ENCODE results near the gene FICD. TPM values are rescaled to one million over a fixed set of nuclear protein-coding genes. Genes with fewer than 3 reads are reported as not detected.
A peak's percentile ranks its signal among the peaks of the same experiment; 100 is the strongest.

The FICD gene
- total and polyA plus RNA-seq, 2 donors (not counting 1 experiment from before 2014, with no cell fraction given), result 1.2 to 9.1 TPM

- 75% methylated on average over 1 of the region's 3 CpGs for WGBS (ENCODE audit: insufficient coverage)
- peaks cover 32% of the 10 kb centered on the region for H3K79me2 ChIP-seq (ENCODE audit: control insufficient read depth, insufficient read depth, low read length)
- ChIA-PET CTCF (interaction anchor here (0.6 to 19.8 kb wide), 14 partner anchors 10 to 527 kb away, joined by 3 to 424 read pairs (median 6); partner anchors contain the start of gene SELPLG), POLR2A (interaction anchor here (0.5 to 1.1 kb wide), 2 partner anchors 53 to 67 kb away, joined by 3 to 6 read pairs; no protein-coding TSS in a partner anchor)
- no peak overlapping the region for H3K9ac ChIP-seq (ENCODE audit: low read length)
- Mint-ChIP-seq H3K4me3 (no peak overlapping the region), H3K27me3 (no peaks in the 10 kb centered on the region), H3K4me1 (peaks cover 79% of the 10 kb centered on the region), H3K9me3 (ENCODE audit: insufficient read depth) (no peaks in the 10 kb centered on the region), H3K27ac (no peak overlapping the region)
- peaks cover 19 to 56% of the 10 kb centered on the region in 2 experiments for H3K36me3 ChIP-seq (replicated peaks in 1 of 2; ENCODE audit: control extremely low read depth in 1 of 2, control insufficient read depth in 1 of 2, extremely low read depth in 1 of 2, insufficient read depth in 2 of 2, low read length in 1 of 2)
- intact Hi-C loops (cut with micrococcal nuclease), result no loop called here
- no peak overlapping the region for H3K4me3 ChIP-seq (ENCODE audit: control extremely low read depth in 1 of 5, extremely low read depth in 1 of 5, insufficient read depth in 1 of 5, low read depth in 2 of 5, low read length in 4 of 5)
- no peaks in the 10 kb centered on the region for H3K9me3 ChIP-seq (ENCODE audit: control extremely low read depth in 1 of 3, control insufficient read depth in 2 of 3, insufficient read depth in 1 of 3, low read length in 2 of 3)
- H3K4me2 ChIP-seq (replicated peaks; ENCODE audit: low read depth, low read length, poor library complexity, severe bottlenecking), result no peak overlapping the region
- no peak for TF ChIP-seq CTCF (IDR thresholded peaks at IDR 0.05)
- TF ChIP-seq EZH2 (IDR thresholded peaks at IDR 0.05; ENCODE audit: borderline replicate concordance, insufficient read depth, low read depth, low read length, poor library complexity, severe bottlenecking), result no peak
- no peak overlapping the region for H2AFZ ChIP-seq (ENCODE audit: insufficient read depth, low read depth, low read length, poor library complexity, severe bottlenecking)
- no peak for ATAC-seq (ENCODE audit: low read depth)
- H3K4me1 ChIP-seq (ENCODE audit: control insufficient read depth in 2 of 2, insufficient read depth in 2 of 2, low read length in 2 of 2), result peaks cover 57 to 67% of the 10 kb centered on the region in 2 donors
- no peaks in the 10 kb centered on the region for H3K27me3 ChIP-seq (replicated peaks in 1 of 4; ENCODE audit: control extremely low read depth in 1 of 4, control insufficient read depth in 3 of 4, insufficient read depth in 4 of 4, low read length in 3 of 4)
- H3K27ac ChIP-seq (ENCODE audit: low read length in 2 of 2), result peak overlapping the region in 1 of 2 donors; percentile 86
- H4K20me1 ChIP-seq (ENCODE audit: control insufficient read depth, insufficient read depth, low read length, poor library complexity, severe bottlenecking), result peaks cover 7% of the 10 kb centered on the region
- no peak for DNase-seq
Observed at GRCh38 chr12:108565146-108565545, 50.1 kb downstream of the FICD start.

- H3K27ac ChIP-seq (ENCODE audit: low read length in 2 of 2), result peak overlapping the region in 1 of 2 donors; percentile 76
- no peaks in the 10 kb centered on the region for H4K20me1 ChIP-seq (ENCODE audit: control insufficient read depth, insufficient read depth, low read length, poor library complexity, severe bottlenecking)
- intact Hi-C loops (cut with micrococcal nuclease), result no loop called here
- CTCF ChIA-PET, result interaction anchor here (1.0 to 19.8 kb wide), 6 partner anchors 52 to 385 kb away, joined by 4 to 424 read pairs (median 174); partner anchors contain the start of gene SELPLG
- peak; percentile 6 for ATAC-seq (ENCODE audit: low read depth)
- H3K36me3 ChIP-seq (replicated peaks in 1 of 2; ENCODE audit: control extremely low read depth in 1 of 2, control insufficient read depth in 1 of 2, extremely low read depth in 1 of 2, insufficient read depth in 2 of 2, low read length in 1 of 2), result peaks cover 19 to 56% of the 10 kb centered on the region in 2 experiments
- no peaks in the 10 kb centered on the region for H3K9me3 ChIP-seq (ENCODE audit: control extremely low read depth in 1 of 3, control insufficient read depth in 2 of 3, insufficient read depth in 1 of 3, low read length in 2 of 3)
- DNase-seq, result peak; percentile 58
- H3K4me1 Mint-ChIP-seq, result peaks cover 80% of the 10 kb centered on the region
- H3K9ac ChIP-seq (ENCODE audit: low read length), result no peak overlapping the region
- H3K4me1 ChIP-seq (ENCODE audit: control insufficient read depth in 2 of 2, insufficient read depth in 2 of 2, low read length in 2 of 2), result peaks cover 58 to 71% of the 10 kb centered on the region in 2 donors
- H2AFZ ChIP-seq (ENCODE audit: insufficient read depth, low read depth, low read length, poor library complexity, severe bottlenecking), result no peak overlapping the region
- no peaks in the 10 kb centered on the region for H3K27me3 ChIP-seq (replicated peaks in 1 of 4; ENCODE audit: control extremely low read depth in 1 of 4, control insufficient read depth in 3 of 4, insufficient read depth in 4 of 4, low read length in 3 of 4)
- no peaks in the 10 kb centered on the region for H3K9me3 Mint-ChIP-seq (ENCODE audit: insufficient read depth)
- H3K4me2 ChIP-seq (replicated peaks; ENCODE audit: low read depth, low read length, poor library complexity, severe bottlenecking), result no peak overlapping the region
- POLR2A ChIA-PET, result interaction anchor here (0.7 to 3.7 kb wide), 4 partner anchors 47 to 235 kb away, joined by 3 to 26 read pairs (median 8); no protein-coding TSS in a partner anchor
- peak overlapping the region; percentile 26 for H3K4me3 Mint-ChIP-seq
- H3K79me2 ChIP-seq (ENCODE audit: control insufficient read depth, insufficient read depth, low read length), result peaks cover 24% of the 10 kb centered on the region
- no peaks in the 10 kb centered on the region for H3K27me3 Mint-ChIP-seq
- H3K27ac Mint-ChIP-seq, result peak overlapping the region; percentile 93
- TF ChIP-seq CTCF (IDR thresholded peaks at IDR 0.05) (no peak), EZH2 (IDR thresholded peaks at IDR 0.05; ENCODE audit: borderline replicate concordance, insufficient read depth, low read depth, low read length, poor library complexity, severe bottlenecking) (no peak)
- WGBS (ENCODE audit: insufficient coverage), result 0% methylated on average over 2 of the region's 2 CpGs
- no peak overlapping the region for H3K4me3 ChIP-seq (ENCODE audit: control extremely low read depth in 1 of 5, extremely low read depth in 1 of 5, insufficient read depth in 1 of 5, low read depth in 2 of 5, low read length in 4 of 5)
Observed at GRCh38 chr12:108565976-108566375, 50.9 kb downstream of the FICD start.
